A549 (cell line): ENCODE measurements around the gene GRIP1.

Experiments
- EP300 ChIP-seq, 2 experiments: fragments of >200 bp; sonication (Bioruptor Twin); formaldehyde crosslinking; IDR thresholded peaks; 2 replicates in 1 of 2; 3 replicates in 1 of 2; pipeline ENCODE4 v1.6.1; 2016 to 2017
- MAZ ChIP-seq: fragments of 150-350 bp; IDR thresholded peaks from 2 replicates; pipeline ENCODE4 v1.6.1; 2014; ENCODE audit warnings: antibody characterized with exemption, low read depth, low read length, borderline replicate concordance
- POLR2A ChIP-seq: IDR thresholded peaks from 2 replicates; pipeline ENCODE4 v1.6.1; 2012; ENCODE audit warnings: mild to moderate bottlenecking, low read length
- RAD21 ChIP-seq, 2 experiments: fragments of >200 bp in 1 of 2; sonication (Bioruptor Twin) in 1 of 2; formaldehyde crosslinking in 1 of 2; IDR thresholded peaks in 1 of 2; conservative IDR thresholded peaks in 1 of 2; 2 replicates in 1 of 2; 3 replicates in 1 of 2; pipeline ENCODE4 v1.6.1; 2012 to 2018; ENCODE audit warnings: inconsistent platforms in 1 of 2
- RCOR1 ChIP-seq: fragments of 150-350 bp; IDR thresholded peaks from 2 replicates; pipeline ENCODE4 v1.6.1; 2014; ENCODE audit warnings: antibody characterized with exemption, low read length, low read depth
- RFX5 ChIP-seq: fragments of 450-650 bp; IDR thresholded peaks from 2 replicates; pipeline ENCODE4 v1.7.1; 2014; ENCODE audit warnings: antibody characterized with exemption, mild to moderate bottlenecking, moderate library complexity
- TF ChIP-seq, protein P1 (sequence below): fragments of >200 bp; sonication (Bioruptor Twin); formaldehyde crosslinking; IDR thresholded peaks from 3 replicates; pipeline ENCODE4 v1.5.1; 2016
- TF ChIP-seq, protein P2 (sequence below): fragments of 450-650 bp; IDR thresholded peaks from 2 replicates; pipeline ENCODE4 v1.6.1; 2014; ENCODE audit warnings: antibody characterized with exemption
- TF ChIP-seq, protein P3 (sequence below): fragments of >200 bp; sonication (Bioruptor Twin); formaldehyde crosslinking; IDR thresholded peaks from 2 replicates; pipeline ENCODE4 v1.6.1; 2016

DNA sequence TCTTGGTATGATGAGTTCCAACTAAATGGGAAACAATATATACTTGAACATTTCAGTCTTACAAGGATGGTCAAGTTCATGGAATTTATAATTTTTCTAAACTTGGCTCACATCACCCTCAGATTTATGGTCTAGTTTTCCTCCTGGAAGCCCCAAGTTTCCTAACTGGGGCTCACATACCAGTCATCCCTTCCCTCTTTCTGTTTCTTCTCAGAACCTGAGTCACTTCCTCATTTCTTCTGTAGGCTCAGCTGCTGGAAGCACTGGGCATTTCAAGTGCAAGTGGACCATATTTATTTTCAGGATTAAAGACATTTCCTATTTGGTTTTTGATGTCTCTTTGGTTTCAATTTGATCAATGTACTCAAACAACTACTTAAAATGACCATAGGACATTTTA lies 55.4 kb downstream of the GRIP1 start:
- TF ChIP-seq, protein P1, sequence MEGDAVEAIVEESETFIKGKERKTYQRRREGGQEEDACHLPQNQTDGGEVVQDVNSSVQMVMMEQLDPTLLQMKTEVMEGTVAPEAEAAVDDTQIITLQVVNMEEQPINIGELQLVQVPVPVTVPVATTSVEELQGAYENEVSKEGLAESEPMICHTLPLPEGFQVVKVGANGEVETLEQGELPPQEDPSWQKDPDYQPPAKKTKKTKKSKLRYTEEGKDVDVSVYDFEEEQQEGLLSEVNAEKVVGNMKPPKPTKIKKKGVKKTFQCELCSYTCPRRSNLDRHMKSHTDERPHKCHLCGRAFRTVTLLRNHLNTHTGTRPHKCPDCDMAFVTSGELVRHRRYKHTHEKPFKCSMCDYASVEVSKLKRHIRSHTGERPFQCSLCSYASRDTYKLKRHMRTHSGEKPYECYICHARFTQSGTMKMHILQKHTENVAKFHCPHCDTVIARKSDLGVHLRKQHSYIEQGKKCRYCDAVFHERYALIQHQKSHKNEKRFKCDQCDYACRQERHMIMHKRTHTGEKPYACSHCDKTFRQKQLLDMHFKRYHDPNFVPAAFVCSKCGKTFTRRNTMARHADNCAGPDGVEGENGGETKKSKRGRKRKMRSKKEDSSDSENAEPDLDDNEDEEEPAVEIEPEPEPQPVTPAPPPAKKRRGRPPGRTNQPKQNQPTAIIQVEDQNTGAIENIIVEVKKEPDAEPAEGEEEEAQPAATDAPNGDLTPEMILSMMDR = no peak
- TF ChIP-seq RFX5 = no peak
- TF ChIP-seq, protein P2, sequence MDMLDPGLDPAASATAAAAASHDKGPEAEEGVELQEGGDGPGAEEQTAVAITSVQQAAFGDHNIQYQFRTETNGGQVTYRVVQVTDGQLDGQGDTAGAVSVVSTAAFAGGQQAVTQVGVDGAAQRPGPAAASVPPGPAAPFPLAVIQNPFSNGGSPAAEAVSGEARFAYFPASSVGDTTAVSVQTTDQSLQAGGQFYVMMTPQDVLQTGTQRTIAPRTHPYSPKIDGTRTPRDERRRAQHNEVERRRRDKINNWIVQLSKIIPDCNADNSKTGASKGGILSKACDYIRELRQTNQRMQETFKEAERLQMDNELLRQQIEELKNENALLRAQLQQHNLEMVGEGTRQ = no peak
- no peak for TF ChIP-seq POLR2A
- TF ChIP-seq MAZ = no peak
- TF ChIP-seq EP300 (IDR thresholded peaks at IDR 0.05) = no peak
- no peak for TF ChIP-seq RAD21 (conservative IDR thresholded peaks at IDR 0.05 in 1 of 2, IDR thresholded peaks at IDR 0.05 in 1 of 2)
- no peak for TF ChIP-seq RCOR1
- TF ChIP-seq, protein P3, sequence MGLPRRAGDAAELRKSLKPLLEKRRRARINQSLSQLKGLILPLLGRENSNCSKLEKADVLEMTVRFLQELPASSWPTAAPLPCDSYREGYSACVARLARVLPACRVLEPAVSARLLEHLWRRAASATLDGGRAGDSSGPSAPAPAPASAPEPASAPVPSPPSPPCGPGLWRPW = no peak
